DMS53 treated with DMSO at 0.1 percent for 48 hours (cell line): ENCODE results near the gene ABHD17A.
A peak's percentile ranks its signal among the peaks of the same experiment; 100 is the strongest.
"Not testable (repeated sequence)": the region's sequence is repeated elsewhere in the genome, so short reads cannot be mapped to it uniquely, and the experiment has no call there.

Source experiments
- DNase-seq: peaks from one replicate; lab custom pipeline; 2025; ENCODE audit not compliant: unreplicated experiment; lab: John Stamatoyannopoulos, UW

Gene ABHD17A

GRCh38 chr19:1882089-1882785 is 3.1 kb downstream of the ABHD17A start:
- DNase-seq, result no peak

- not testable (repeated sequence) for DNase-seq
Measured at GRCh38 chr19:1881393-1882088, 3.8 kb downstream of the ABHD17A start.

- DNase-seq, result no peak
Measured at GRCh38 chr19:1880611-1881392, 4.5 kb downstream of the ABHD17A start.

GRCh38 chr19:1879982-1880381 is 5.3 kb downstream of the ABHD17A start:
- DNase-seq, result not testable (repeated sequence)

- not testable (repeated sequence) for DNase-seq
Measured at GRCh38 chr19:1878583-1878982, 6.7 kb downstream of the ABHD17A start.

- not testable (repeated sequence) for DNase-seq
Measured at GRCh38 chr19:1877280-1877660, 8.0 kb downstream of the ABHD17A start.

GRCh38 chr19:1876496-1877279 is 8.6 kb downstream of the ABHD17A start:
- not testable (repeated sequence) for DNase-seq

GRCh38 chr19:1875646-1876495 is 9.4 kb downstream of the ABHD17A start:
- DNase-seq, result peak; percentile 71

GRCh38 chr19:1875265-1875645 is 10.0 kb downstream of the ABHD17A start:
- DNase-seq, result not testable (repeated sequence)

GRCh38 chr19:1874554-1875185 is 10.6 kb downstream of the ABHD17A start:
- peak; percentile 4 for DNase-seq

GRCh38 chr19:1873524-1874473 is 11.5 kb downstream of the ABHD17A start:
- DNase-seq, result no peak

GRCh38 chr19:1872807-1873523 is 12.3 kb downstream of the ABHD17A start:
- DNase-seq, result no peak

- DNase-seq, result no peak
Measured at GRCh38 chr19:1871630-1872029, 13.7 kb downstream of the ABHD17A start.

- no peak for DNase-seq
Measured at GRCh38 chr19:1871140-1871597, 14.1 kb downstream of the ABHD17A start.

GRCh38 chr19:1868971-1869370 is 16.3 kb downstream of the ABHD17A start:
- DNase-seq, result no peak

GRCh38 chr19:1867349-1867724 is 18.0 kb downstream of the ABHD17A start:
- no peak for DNase-seq

- no peak for DNase-seq
Measured at GRCh38 chr19:1866693-1867348, 18.5 kb downstream of the ABHD17A start.
